ENCODE measurements around the gene ATP5PO. TPM values are rescaled to one million over a fixed set of nuclear protein-coding genes. Genes with fewer than 3 reads are reported as not detected.
A peak's percentile ranks its signal among the peaks of the same experiment; 100 is the strongest.

The ATP5PO gene
- total RNA-seq, 4 donors from 2014 or later, result 121 to 213 (median 148) TPM

DNA sequence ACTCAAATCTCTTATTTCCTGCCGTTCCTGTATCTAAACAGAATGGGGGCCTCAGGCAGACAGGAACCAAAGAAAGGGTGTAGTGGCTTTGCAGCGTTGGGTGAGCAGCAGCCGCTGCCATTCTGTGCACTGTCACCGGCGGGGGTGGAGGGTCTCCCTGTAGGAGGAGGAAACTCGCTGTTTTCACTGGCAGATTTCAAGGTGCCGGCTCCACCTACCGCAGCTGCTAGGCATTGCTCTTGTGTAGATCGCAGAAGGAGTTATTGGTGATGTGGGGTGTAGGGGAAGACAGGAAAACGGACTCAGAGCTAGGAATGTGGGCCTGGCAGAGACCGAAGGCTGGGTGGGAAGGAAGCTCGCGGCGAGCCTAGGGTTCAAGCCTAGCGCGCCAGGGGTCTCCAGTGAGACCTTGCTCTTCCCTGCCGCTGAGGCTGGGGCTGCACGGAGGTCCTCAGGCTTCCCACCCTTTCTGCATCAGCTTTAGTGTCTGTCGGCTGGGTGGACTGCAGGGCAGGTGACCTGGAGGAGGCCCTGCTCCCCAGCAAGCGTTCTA lies 20.8 kb downstream of the ATP5PO start:
- Histone ChIP-seq H3K9me3 (no peaks in the 10 kb centered on the region), H3K27me3 (no peaks in the 10 kb centered on the region), H3K4me1 (peaks cover 0 to 27% (median 19%) of the 10 kb centered on the region in 4 donors), H3K4me3 (peak overlapping the region; percentile 5 to 43 (median 20)), H3K27ac (peak overlapping the region in 2 of 4 donors; percentile 31 to 61), H3K36me3 (no peaks in the 10 kb centered on the region)
- TF ChIP-seq, protein P1, sequence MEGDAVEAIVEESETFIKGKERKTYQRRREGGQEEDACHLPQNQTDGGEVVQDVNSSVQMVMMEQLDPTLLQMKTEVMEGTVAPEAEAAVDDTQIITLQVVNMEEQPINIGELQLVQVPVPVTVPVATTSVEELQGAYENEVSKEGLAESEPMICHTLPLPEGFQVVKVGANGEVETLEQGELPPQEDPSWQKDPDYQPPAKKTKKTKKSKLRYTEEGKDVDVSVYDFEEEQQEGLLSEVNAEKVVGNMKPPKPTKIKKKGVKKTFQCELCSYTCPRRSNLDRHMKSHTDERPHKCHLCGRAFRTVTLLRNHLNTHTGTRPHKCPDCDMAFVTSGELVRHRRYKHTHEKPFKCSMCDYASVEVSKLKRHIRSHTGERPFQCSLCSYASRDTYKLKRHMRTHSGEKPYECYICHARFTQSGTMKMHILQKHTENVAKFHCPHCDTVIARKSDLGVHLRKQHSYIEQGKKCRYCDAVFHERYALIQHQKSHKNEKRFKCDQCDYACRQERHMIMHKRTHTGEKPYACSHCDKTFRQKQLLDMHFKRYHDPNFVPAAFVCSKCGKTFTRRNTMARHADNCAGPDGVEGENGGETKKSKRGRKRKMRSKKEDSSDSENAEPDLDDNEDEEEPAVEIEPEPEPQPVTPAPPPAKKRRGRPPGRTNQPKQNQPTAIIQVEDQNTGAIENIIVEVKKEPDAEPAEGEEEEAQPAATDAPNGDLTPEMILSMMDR (IDR thresholded peaks at IDR 0.05), result peak; percentile 60 to 87 (median 79)
- TF ChIP-seq POLR2A (IDR thresholded peaks at IDR 0.05), result no peak
- TF ChIP-seq EP300 (IDR thresholded peaks at IDR 0.05), result peak in 1 of 2 donors; percentile 58
- DNase-seq (ENCODE audit: low spot score in 2 of 2), result peak; percentile 59 to 74
- 4 to 5% methylated on average over 20 of the region's 20 CpGs for WGBS, 2 donors

DNA sequence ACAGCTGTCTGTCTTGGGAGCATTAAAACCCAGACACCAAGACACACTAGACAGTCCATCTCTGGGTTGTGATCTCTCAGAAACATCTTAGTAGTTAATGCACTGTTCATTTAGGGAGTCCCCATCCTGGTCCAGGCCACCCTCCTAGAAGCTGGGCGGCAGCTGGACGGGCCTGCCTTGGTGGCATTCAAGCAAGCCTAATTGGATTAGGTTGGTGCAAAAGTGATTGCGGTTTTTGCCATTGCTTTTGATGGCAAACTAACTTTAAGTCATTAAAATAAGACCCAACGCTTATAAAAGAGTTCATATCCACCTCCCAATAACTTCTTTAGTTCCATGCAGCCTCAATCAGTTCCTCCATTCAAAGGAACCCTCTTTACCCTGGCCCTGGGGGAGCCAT lies 21.7 kb downstream of the ATP5PO start:
- Histone ChIP-seq H3K27ac (peak overlapping the region in 1 of 4 donors; percentile 61), H3K4me1 (peaks cover 0 to 19% (median 14%) of the 10 kb centered on the region in 4 donors), H3K9me3 (no peaks in the 10 kb centered on the region), H3K27me3 (no peaks in the 10 kb centered on the region), H3K36me3 (no peaks in the 10 kb centered on the region), H3K4me3 (no peak overlapping the region)
- WGBS, 2 donors, result 95% methylated on average over 4 of the region's 4 CpGs
- DNase-seq (ENCODE audit: low spot score in 2 of 2), result no peak
- TF ChIP-seq EP300 (IDR thresholded peaks at IDR 0.05) (no peak), POLR2A (IDR thresholded peaks at IDR 0.05) (no peak)
- TF ChIP-seq, protein P1 (IDR thresholded peaks at IDR 0.05), result no peak

DNA sequence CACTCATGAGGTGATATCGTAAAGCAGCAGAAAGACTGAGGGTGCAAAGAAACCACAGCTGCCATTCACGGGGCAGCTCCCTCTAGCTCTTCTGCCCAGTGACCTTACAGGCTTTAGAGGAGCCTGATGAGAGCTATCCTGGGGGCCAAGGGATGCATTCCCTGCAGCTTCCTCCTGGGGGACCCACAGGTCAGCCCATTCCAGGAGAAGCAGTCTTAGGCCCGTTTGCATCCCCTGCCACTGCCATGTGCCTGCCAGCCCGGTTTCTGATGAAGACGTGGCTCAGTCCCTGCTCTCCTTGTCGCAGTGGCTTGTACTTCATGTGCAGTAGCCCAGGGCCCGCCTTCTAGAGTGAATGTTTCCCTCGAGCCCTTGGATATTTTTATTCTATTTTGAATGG lies 22.8 kb downstream of the ATP5PO start:
- TF ChIP-seq EP300 (IDR thresholded peaks at IDR 0.05) (no peak), POLR2A (IDR thresholded peaks at IDR 0.05) (no peak)
- TF ChIP-seq, protein P1 (IDR thresholded peaks at IDR 0.05), result no peak
- no peak for DNase-seq (ENCODE audit: low spot score in 2 of 2)
- Histone ChIP-seq H3K4me1 (peaks cover 0 to 13% (median 7%) of the 10 kb centered on the region in 4 donors), H3K27ac (no peak overlapping the region), H3K4me3 (no peak overlapping the region), H3K27me3 (no peaks in the 10 kb centered on the region), H3K36me3 (no peaks in the 10 kb centered on the region), H3K9me3 (no peaks in the 10 kb centered on the region)
- WGBS, 2 donors, result 72 to 81% methylated on average over 7 to 8 of the region's 8 CpGs

DNA sequence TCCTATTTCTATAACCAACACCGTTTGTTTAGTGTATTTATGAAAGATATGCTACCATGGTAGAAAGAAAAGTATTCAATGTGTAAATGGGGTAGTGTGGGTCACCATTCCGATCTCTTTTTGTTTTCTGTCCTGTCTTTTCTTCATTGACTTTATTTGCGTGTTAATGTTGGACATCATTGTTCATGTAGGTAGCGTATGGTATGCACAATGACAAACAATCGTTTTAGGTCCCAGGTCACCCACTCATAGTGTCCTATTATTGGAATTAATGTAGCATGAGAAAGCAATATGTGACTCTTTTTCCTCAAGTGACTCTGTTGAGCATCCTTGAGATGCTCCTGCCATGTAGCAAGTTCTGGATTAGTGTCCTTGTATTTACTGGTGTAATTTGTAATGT lies 25.4 kb downstream of the ATP5PO start:
- Histone ChIP-seq H3K27ac (no peak overlapping the region), H3K36me3 (no peaks in the 10 kb centered on the region), H3K4me1 (peaks cover 0 to 13% (median 6%) of the 10 kb centered on the region in 4 donors), H3K27me3 (no peaks in the 10 kb centered on the region), H3K4me3 (no peak overlapping the region), H3K9me3 (no peaks in the 10 kb centered on the region)
- TF ChIP-seq EP300 (IDR thresholded peaks at IDR 0.05) (no peak), POLR2A (IDR thresholded peaks at IDR 0.05) (no peak)
- TF ChIP-seq, protein P1 (IDR thresholded peaks at IDR 0.05), result no peak
- no peak for DNase-seq (ENCODE audit: low spot score in 2 of 2)
- WGBS, 2 donors, result 89 to 96% methylated on average over 5 of the region's 5 CpGs

DNA sequence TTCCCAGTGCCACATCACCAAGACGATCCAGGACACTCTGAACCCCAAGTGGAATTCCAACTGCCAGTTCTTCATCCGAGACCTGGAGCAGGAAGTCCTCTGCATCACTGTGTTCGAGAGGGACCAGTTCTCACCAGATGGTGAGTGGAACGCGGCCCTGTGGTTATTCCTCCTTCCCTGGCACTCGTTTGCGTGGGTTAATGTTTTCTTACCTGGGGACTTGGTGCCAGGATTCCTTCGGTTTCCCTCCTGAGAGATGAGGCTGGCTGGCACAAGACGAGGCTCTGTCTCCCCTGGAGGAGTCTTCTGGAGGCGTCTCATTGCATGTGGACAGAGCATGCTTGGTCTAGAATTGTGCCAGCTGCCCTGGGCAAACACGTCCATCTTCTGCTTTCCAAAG lies 29.3 kb downstream of the ATP5PO start:
- Histone ChIP-seq H3K9me3 (no peaks in the 10 kb centered on the region), H3K27me3 (no peaks in the 10 kb centered on the region), H3K36me3 (no peaks in the 10 kb centered on the region), H3K27ac (no peak overlapping the region), H3K4me3 (no peak overlapping the region), H3K4me1 (peaks cover 0 to 4% (median 0%) of the 10 kb centered on the region in 4 donors)
- 91% methylated on average over 11 of the region's 11 CpGs for WGBS, 2 donors
- no peak for DNase-seq (ENCODE audit: low spot score in 2 of 2)
- TF ChIP-seq POLR2A (IDR thresholded peaks at IDR 0.05) (no peak), EP300 (IDR thresholded peaks at IDR 0.05) (no peak)
- TF ChIP-seq, protein P1 (IDR thresholded peaks at IDR 0.05), result no peak
